Small intestine (tissue), 7 donors: ENCODE data around the gene SH3RF1. TPM values are rescaled to one million over a fixed set of nuclear protein-coding genes. Genes with fewer than 3 reads are reported as not detected.
"Not testable (repeated sequence)": the region's sequence is repeated elsewhere in the genome, so short reads cannot be mapped to it uniquely, and the experiment has no call there.

Source experiments
- DNase-seq, 2 donors: peaks; one replicate each; pipeline versions ENCODE4 v3.0.0 to v3.0.0-alpha.2; 2013
- FAIRE-seq: peaks from 2 replicates; lab custom pipeline; 2012; peaks lifted over from hg19 to GRCh38; lab: Jason Lieb, UNC
- H3K27ac ChIP-seq, 3 donors: one replicate each; pipeline ENCODE4 v1.5.1; 2013; ENCODE audit warnings: low read length in 2 of 3, mild to moderate bottlenecking in 2 of 3, control low read depth in 1 of 3, inconsistent platforms in 1 of 3, low read depth in 1 of 3, moderate library complexity in 1 of 3
- H3K27me3 ChIP-seq, 3 donors: one replicate each; pipeline ENCODE4 v1.6.1; 2013; ENCODE audit warnings: low read length in 3 of 3, inconsistent platforms in 1 of 3; ENCODE audit not compliant: control insufficient read depth in 3 of 3, insufficient read depth in 3 of 3
- H3K36me3 ChIP-seq, 3 donors: one replicate each; pipeline ENCODE4 v1.6.1; 2013; ENCODE audit warnings: low read length in 3 of 3, inconsistent platforms in 1 of 3, low read depth in 1 of 3, mild to moderate bottlenecking in 1 of 3, moderate library complexity in 1 of 3; ENCODE audit not compliant: control insufficient read depth in 3 of 3, insufficient read depth in 2 of 3
- H3K4me1 ChIP-seq, 3 donors: one replicate each; pipeline ENCODE4 v1.6.1; 2013; ENCODE audit warnings: low read length in 2 of 3, inconsistent platforms in 1 of 3, low read depth in 1 of 3, mild to moderate bottlenecking in 1 of 3, moderate library complexity in 1 of 3; ENCODE audit not compliant: control insufficient read depth in 3 of 3, insufficient read depth in 2 of 3
- H3K4me3 ChIP-seq, 3 donors: one replicate each; pipeline ENCODE4 v1.5.1; 2013; ENCODE audit warnings: low read length in 3 of 3, control low read depth in 1 of 3, inconsistent platforms in 1 of 3, low read depth in 1 of 3, mild to moderate bottlenecking in 1 of 3, moderate library complexity in 1 of 3
- H3K9me3 ChIP-seq, 2 donors: one replicate each; pipeline ENCODE4 v1.6.1; 2013; ENCODE audit warnings: low read depth in 1 of 2, low read length in 1 of 2; ENCODE audit not compliant: control insufficient read depth in 2 of 2, insufficient read depth in 1 of 2
- WGBS, 3 donors: extraction: QIAGEN DNeasy Blood & Tissue Kit; methylation state at CpG; one replicate each; pipeline ENCODE4 v1.1.7; 2013; 5-methylcytosine and 5-hydroxymethylcytosine counted together
- polyA plus RNA-seq, 4 donors: library from polyadenylated mRNA; stranded (reverse) in 3 of 4; unstranded in 1 of 4; fragments of 200-250 nt in 3 of 4; fragments of 120-200 nt in 1 of 4; gene quantifications; one replicate each; pipeline versions ENCODE4 v1.2.1 to v1.2.3, GENCODE V29; 2013
- donor health status: healthy with polysubstance abuse.
- donor health status: control.
- donor health status: control.
- donor health status: Bipolar disorder and iron deficiency.
- donor health status: healthy.

The SH3RF1 gene
- polyA plus RNA-seq, 4 donors, result 10.7 to 35.6 (median 11.5) TPM

DNA sequence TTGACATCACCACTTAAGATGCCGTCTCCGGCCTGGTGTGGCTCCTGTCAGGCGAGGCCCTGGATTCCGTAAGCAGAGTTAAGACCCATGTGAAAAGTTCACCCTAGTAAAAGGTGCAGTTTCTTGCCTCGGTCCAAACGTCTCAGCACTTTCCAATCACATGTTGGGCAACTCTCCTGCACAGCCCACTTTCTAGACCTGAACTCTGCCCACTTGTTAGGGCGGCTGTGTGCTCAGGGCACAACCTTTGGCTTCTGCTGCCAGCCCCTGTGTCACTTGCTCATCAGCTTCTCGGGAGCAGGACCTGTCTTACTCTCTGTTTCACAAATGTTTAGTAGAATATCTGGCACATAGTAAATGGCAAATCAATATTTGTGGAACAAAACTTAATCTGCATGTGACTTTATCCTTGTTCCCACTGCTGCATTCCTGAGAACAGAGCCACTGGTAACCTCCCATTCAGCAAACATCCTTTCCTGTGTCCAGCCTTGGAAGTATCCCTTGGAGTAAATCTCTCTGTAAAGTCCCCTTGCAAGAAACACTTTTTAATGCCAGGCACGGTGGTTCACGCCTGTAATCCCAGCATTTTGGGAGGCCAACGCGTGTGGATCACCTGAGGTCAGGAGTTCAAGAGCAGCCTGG, 38.7 kb upstream of the SH3RF1 start:
- H3K4me3 ChIP-seq, result no peak overlapping the region
- no peak overlapping the region for H3K27ac ChIP-seq
- H3K9me3 ChIP-seq, result no peaks in the 10 kb centered on the region
- 86 to 90% (median 88%) methylated on average over 12 of the region's 12 CpGs for WGBS, 3 donors
- no peaks in the 10 kb centered on the region for H3K27me3 ChIP-seq
- no peaks in the 10 kb centered on the region for H3K36me3 ChIP-seq
- FAIRE-seq (no peak), DNase-seq (peak in 1 of 2 donors; percentile 40)
- H3K4me1 ChIP-seq, result peaks cover 4 to 18% (median 8%) of the 10 kb centered on the region in 3 donors

DNA sequence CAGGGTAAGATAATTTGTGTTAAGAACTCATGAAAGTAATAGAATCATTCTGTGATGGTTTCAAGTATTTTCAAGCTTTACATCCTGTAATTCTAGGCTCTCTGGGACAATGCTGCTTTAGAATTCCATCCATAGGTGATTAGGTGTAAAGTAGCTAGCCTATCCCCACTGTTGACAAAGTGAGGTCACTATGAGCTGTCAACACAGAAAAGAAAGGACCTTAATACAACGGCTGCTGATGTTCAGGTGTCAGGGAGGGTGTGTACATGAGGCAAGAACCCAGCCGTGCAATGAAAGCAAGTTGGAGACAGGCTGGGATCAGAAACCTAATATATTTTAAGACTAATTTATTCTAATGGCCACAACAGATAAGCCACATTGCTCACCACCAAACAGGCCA, 36.8 kb upstream of the SH3RF1 start:
- H3K9me3 ChIP-seq, result no peaks in the 10 kb centered on the region
- H3K36me3 ChIP-seq, result no peaks in the 10 kb centered on the region
- no peaks in the 10 kb centered on the region for H3K27me3 ChIP-seq
- H3K4me3 ChIP-seq, result no peak overlapping the region
- 23 to 70% (median 40%) methylated on average over 2 of the region's 2 CpGs for WGBS, 3 donors
- H3K27ac ChIP-seq, result no peak overlapping the region
- H3K4me1 ChIP-seq, result peaks cover 3 to 7% (median 4%) of the 10 kb centered on the region in 3 donors
- peak; percentile 39 to 54 for DNase-seq
- no peak for FAIRE-seq

- Histone ChIP-seq H3K27me3 (no peaks in the 10 kb centered on the region), H3K27ac (no peak overlapping the region), H3K36me3 (no peaks in the 10 kb centered on the region), H3K9me3 (no peaks in the 10 kb centered on the region), H3K4me1 (peaks cover 0 to 2% (median 2%) of the 10 kb centered on the region in 3 donors), H3K4me3 (no peak overlapping the region)
- 74 to 93% (median 88%) methylated on average over 2 of the region's 2 CpGs for WGBS, 3 donors
- DNase-seq (no peak), FAIRE-seq (no peak)
These were observed 34.9 kb upstream of the SH3RF1 start for GRCh38 chr4:169305651-169306050.

GRCh38 chr4:169305173-169305572, 34.4 kb upstream of the SH3RF1 start:
- Histone ChIP-seq H3K27me3 (no peaks in the 10 kb centered on the region), H3K27ac (no peak overlapping the region), H3K36me3 (no peaks in the 10 kb centered on the region), H3K4me3 (no peak overlapping the region), H3K9me3 (no peaks in the 10 kb centered on the region), H3K4me1 (peaks cover 0 to 2% (median 2%) of the 10 kb centered on the region in 3 donors)
- 0 to 44% (median 6%) methylated on average over 1 of the region's 1 CpG for WGBS, 3 donors
- FAIRE-seq (no peak), DNase-seq (no peak)

- Histone ChIP-seq H3K4me1 (peaks cover 0 to 4% (median 0%) of the 10 kb centered on the region in 3 donors), H3K9me3 (peaks cover 0 to 10% of the 10 kb centered on the region in 2 donors), H3K36me3 (no peaks in the 10 kb centered on the region), H3K27me3 (no peaks in the 10 kb centered on the region), H3K27ac (no peak overlapping the region), H3K4me3 (no peak overlapping the region)
- no peak for FAIRE-seq
- no peak for DNase-seq
These were observed 25.1 kb upstream of the SH3RF1 start for GRCh38 chr4:169295822-169296221.

- FAIRE-seq (no peak), DNase-seq (no peak)
- H3K27ac ChIP-seq, result no peak overlapping the region
- 65 to 86% (median 72%) methylated on average over 6 of the region's 6 CpGs for WGBS, 3 donors
- peaks cover 0 to 4% (median 0%) of the 10 kb centered on the region in 3 donors for H3K4me1 ChIP-seq
- peaks cover 0 to 10% of the 10 kb centered on the region in 2 donors for H3K9me3 ChIP-seq
- no peak overlapping the region for H3K4me3 ChIP-seq
- no peaks in the 10 kb centered on the region for H3K27me3 ChIP-seq
- H3K36me3 ChIP-seq, result no peaks in the 10 kb centered on the region
These were observed 22.8 kb upstream of the SH3RF1 start for GRCh38 chr4:169293343-169294176.

DNA sequence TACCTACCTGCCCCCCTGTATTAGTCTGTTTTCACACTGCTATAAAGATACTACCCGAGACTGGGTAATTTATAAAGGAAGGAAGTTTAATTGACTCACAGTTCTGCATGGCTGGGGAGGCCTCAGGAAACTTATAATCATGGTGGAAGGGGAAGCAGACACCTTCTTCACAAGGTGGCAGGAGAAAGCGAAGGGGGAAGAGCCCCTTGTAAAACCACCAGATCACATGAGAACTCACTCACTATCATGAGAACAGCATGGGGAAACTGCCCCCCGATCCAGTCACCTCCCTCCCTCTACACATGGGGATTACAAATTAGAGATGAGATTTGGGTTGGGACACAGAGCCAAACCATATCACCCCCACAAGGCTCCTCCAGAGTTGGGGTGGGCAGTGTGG, 17.2 kb upstream of the SH3RF1 start:
- not testable (repeated sequence) for H3K4me3 ChIP-seq, FAIRE-seq, H3K27me3 ChIP-seq, H3K4me1 ChIP-seq, H3K27ac ChIP-seq, DNase-seq, H3K36me3 ChIP-seq
- H3K9me3 ChIP-seq, result peaks cover 0 to 10% of the 10 kb centered on the region in 2 donors
- WGBS, 3 donors, result 64 to 76% (median 70%) methylated on average over 3 of the region's 3 CpGs

DNA sequence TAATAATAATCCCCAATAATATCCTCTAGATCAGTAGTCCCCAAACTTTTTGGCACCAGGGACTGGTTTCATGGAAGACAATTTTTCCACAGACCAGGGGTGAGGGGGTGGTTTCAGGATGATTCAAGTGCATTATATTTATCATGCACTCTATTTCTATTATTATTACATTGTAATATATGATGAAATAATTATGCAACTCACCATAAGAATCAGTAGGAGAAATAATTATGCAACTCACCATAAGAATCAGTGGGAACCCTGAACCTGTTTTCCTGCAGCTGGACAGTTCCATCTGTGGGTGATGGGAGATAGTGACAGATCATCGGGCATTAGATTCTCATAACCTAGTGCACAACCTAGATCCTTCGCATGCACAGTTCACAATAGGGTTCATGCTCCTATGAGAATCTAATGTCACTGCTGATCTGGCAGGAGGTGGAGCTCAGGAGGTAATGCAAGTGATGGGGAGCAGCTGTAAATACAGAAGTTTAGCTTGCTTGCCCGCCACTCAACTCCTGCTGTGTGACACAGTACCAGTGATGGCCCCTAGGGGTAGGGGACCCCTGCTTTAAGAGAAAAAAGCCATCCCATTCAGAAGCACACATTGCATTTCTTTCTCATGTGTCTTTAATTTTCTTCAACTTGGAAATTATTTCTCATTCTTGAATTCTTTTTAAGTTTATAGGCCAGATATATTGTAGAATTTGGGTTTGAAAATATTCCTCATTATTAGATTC, 16.0 kb upstream of the SH3RF1 start:
- Histone ChIP-seq H3K27me3 (no peaks in the 10 kb centered on the region), H3K27ac (no peak overlapping the region), H3K36me3 (no peaks in the 10 kb centered on the region), H3K9me3 (peaks cover 0 to under 1% of the 10 kb centered on the region in 2 donors), H3K4me1 (peaks cover 0 to 4% (median 0%) of the 10 kb centered on the region in 3 donors), H3K4me3 (no peak overlapping the region)
- DNase-seq (no peak), FAIRE-seq (no peak)
- 96 to 98% (median 97%) methylated on average over 3 of the region's 3 CpGs for WGBS, 3 donors
